Measurements from ENCODE around the gene NBEAL2. TPM values are rescaled to one million over a fixed set of nuclear protein-coding genes. Genes with fewer than 3 reads are reported as not detected.

The NBEAL2 gene
- total RNA-seq, 1 experiment from 2014 or later: 60.5 TPM

DNA sequence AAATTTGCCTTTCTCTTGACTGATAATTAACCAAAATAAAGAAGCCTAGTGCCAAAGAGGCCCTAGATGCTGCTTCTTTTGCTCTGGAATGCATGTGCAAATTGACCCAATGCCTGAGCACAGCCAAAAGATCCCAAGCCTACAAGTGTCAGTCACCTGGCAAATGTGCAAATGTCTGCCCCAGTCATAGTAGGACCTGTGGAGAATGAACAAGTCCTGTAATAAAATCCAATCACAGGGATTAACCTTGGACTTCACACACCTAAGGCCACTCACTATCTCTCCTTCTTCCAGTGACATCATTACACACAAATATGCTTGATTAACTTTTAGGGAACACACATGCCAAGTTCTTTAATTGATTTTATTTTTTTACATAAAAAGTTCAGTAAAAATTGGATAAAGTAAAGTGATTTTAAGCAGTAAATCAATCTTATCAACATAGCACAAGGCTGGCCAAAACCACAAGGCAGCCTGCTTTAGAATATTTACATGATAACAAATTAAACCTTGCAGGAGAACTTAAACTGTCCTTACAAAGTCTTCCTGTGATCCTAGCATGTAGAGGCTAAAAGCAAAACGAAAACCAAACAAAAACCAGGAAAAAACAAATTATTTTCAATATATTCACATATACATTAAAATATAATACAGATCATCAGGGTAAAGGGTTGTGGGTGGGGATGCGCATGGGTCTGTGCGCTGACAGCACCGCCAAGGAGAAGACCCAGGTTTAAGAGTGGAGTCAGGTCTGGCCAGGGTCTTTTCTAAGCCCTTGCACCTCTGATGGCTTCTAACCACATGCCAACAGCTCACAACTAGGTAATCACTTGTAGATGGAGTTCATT lies 36.8 kb downstream of the NBEAL2 start:
- Histone ChIP-seq H3K9me2 (replicated peaks; ENCODE audit: insufficient read depth, low read length) (no peaks in the 10 kb centered on the region), H3K36me3 (ENCODE audit: insufficient read depth, low read length) (peaks cover 14% of the 10 kb centered on the region), H3K9me3 (ENCODE audit: low read length) (no peaks in the 10 kb centered on the region), H3K4me3 (ENCODE audit: low read length) (no peak overlapping the region), H3K4me2 (ENCODE audit: low read depth, low read length, poor library complexity, severe bottlenecking) (peak overlapping the region; percentile 48), H3K4me1 (ENCODE audit: low read length) (peaks cover 46% of the 10 kb centered on the region), H3K9ac (ENCODE audit: low read length) (peak overlapping the region; percentile 45; the same call in 1 of the 2 replicates), H4K20me1 (ENCODE audit: insufficient read depth, low read depth, low read length) (peaks cover 8% of the 10 kb centered on the region; the same call in 1 of the 2 replicates), H3K79me2 (ENCODE audit: low read length) (peaks cover 9% of the 10 kb centered on the region; the same call in 1 of the 2 replicates), H3K27me3 (ENCODE audit: low read length) (no peaks in the 10 kb centered on the region), H2AFZ (ENCODE audit: low read length) (no peak overlapping the region), H3K27ac (ENCODE audit: low read length) (peak overlapping the region; percentile 78)
- DNase-seq: no peak

DNA sequence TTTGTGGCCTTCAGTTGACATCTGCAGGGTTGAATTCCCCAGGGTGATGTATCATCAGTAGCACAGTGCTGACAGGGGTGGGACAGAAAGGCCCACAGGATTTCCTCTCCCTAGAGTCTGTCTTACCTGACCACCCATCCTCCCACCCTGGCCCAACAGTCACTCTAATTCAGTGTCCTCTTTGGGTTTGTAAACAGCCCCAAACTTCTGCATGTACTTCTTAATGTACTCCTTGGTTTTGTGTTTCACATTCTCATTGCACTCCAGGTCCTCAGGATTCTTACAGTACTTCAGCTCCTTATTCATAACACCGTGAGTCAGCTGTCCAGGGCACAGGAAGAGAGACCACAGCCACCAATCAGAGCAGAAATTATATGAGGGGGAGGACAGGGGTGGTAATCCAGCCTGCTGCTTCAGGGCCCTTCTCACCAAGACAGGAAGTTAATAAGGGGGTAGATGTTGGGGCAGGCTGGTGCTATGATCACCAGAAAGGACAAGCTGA lies 37.5 kb downstream of the NBEAL2 start:
- Histone ChIP-seq H3K4me1 (ENCODE audit: low read length) (peaks cover 53% of the 10 kb centered on the region), H3K9me3 (ENCODE audit: low read length) (no peaks in the 10 kb centered on the region), H3K4me2 (ENCODE audit: low read depth, low read length, poor library complexity, severe bottlenecking) (peak overlapping the region; percentile 48), H3K9me2 (replicated peaks; ENCODE audit: insufficient read depth, low read length) (no peaks in the 10 kb centered on the region), H3K36me3 (ENCODE audit: insufficient read depth, low read length) (peaks cover 14% of the 10 kb centered on the region), H3K27me3 (ENCODE audit: low read length) (no peaks in the 10 kb centered on the region), H3K27ac (ENCODE audit: low read length) (peak overlapping the region; percentile 78), H3K4me3 (ENCODE audit: low read length) (no peak overlapping the region), H2AFZ (ENCODE audit: low read length) (no peak overlapping the region), H4K20me1 (ENCODE audit: insufficient read depth, low read depth, low read length) (peaks cover 8% of the 10 kb centered on the region; the same call in 1 of the 2 replicates), H3K79me2 (ENCODE audit: low read length) (peaks cover 12% of the 10 kb centered on the region; the same call in 1 of the 2 replicates), H3K9ac (ENCODE audit: low read length) (peak overlapping the region; percentile 45)
- DNase-seq: peak; percentile 78

DNA sequence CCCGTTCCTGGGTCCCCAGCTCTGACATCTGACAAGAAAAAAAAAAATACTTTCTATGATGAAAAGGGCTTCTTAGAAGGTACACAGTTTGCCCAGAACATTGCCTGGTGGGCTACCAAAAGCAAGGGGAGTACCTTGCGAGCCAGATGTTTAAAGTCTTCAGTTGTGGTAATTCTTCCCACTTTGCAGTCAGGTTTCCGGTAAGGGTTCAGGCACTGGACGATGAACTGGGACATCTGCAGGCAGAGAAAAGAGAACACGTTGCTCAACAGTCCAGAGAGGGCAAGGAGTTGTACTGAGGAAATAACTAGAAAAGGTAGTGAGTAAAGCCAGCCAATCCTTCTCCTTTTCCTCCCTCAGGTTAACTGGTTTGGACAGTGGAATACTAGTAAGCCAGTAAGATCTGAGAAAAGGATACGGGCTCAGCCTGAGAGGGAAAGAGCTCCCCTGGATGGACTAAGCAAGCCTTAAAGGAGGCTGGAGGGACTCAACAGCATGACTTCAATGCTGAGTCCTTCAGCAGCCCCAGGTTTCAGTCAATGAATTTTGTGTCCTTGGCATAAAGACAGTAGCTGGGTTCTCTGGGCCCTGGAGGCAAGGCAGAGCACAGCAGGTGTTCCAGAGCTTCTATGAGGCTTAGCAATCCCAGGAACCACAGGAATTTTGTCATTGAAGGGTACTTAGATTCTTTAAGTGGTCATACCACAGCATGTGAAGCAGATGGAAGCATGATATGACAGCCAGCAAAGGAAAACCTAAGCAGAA lies 38.2 kb downstream of the NBEAL2 start:
- Histone ChIP-seq H3K27me3 (ENCODE audit: low read length) (no peaks in the 10 kb centered on the region), H2AFZ (ENCODE audit: low read length) (no peak overlapping the region), H3K9me2 (replicated peaks; ENCODE audit: insufficient read depth, low read length) (no peaks in the 10 kb centered on the region), H4K20me1 (ENCODE audit: insufficient read depth, low read depth, low read length) (peaks cover 8% of the 10 kb centered on the region; the same call in 1 of the 2 replicates), H3K9me3 (ENCODE audit: low read length) (no peaks in the 10 kb centered on the region), H3K36me3 (ENCODE audit: insufficient read depth, low read length) (peaks cover 14% of the 10 kb centered on the region), H3K27ac (ENCODE audit: low read length) (peak overlapping the region; percentile 78), H3K4me2 (ENCODE audit: low read depth, low read length, poor library complexity, severe bottlenecking) (peak overlapping the region; percentile 48), H3K79me2 (ENCODE audit: low read length) (peaks cover 18% of the 10 kb centered on the region), H3K9ac (ENCODE audit: low read length) (peak overlapping the region; percentile 45), H3K4me1 (ENCODE audit: low read length) (peaks cover 60% of the 10 kb centered on the region), H3K4me3 (ENCODE audit: low read length) (peak overlapping the region; percentile 17; the same call in 1 of the 2 replicates)
- no peak for DNase-seq

- Histone ChIP-seq H3K4me3 (ENCODE audit: low read length) (no peak overlapping the region), H3K79me2 (ENCODE audit: low read length) (peaks cover 23% of the 10 kb centered on the region), H3K9me2 (replicated peaks; ENCODE audit: insufficient read depth, low read length) (no peaks in the 10 kb centered on the region), H4K20me1 (ENCODE audit: insufficient read depth, low read depth, low read length) (peaks cover 8% of the 10 kb centered on the region; the same call in 1 of the 2 replicates), H3K27ac (ENCODE audit: low read length) (peak overlapping the region; percentile 78), H3K36me3 (ENCODE audit: insufficient read depth, low read length) (peaks cover 14% of the 10 kb centered on the region), H2AFZ (ENCODE audit: low read length) (no peak overlapping the region), H3K9ac (ENCODE audit: low read length) (peak overlapping the region; percentile 45; the same call in 1 of the 2 replicates), H3K27me3 (ENCODE audit: low read length) (no peaks in the 10 kb centered on the region), H3K4me2 (ENCODE audit: low read depth, low read length, poor library complexity, severe bottlenecking) (no peak overlapping the region), H3K9me3 (ENCODE audit: low read length) (no peaks in the 10 kb centered on the region), H3K4me1 (ENCODE audit: low read length) (peaks cover 65% of the 10 kb centered on the region)
- no peak for DNase-seq
These were observed 38.8 kb downstream of the NBEAL2 start for GRCh38 chr3:47018269-47018611.

GRCh38 chr3:47019201-47019600 lies 39.7 kb downstream of the NBEAL2 start:
- DNase-seq: no peak
- Histone ChIP-seq H3K4me2 (ENCODE audit: low read depth, low read length, poor library complexity, severe bottlenecking) (no peak overlapping the region), H3K27me3 (ENCODE audit: low read length) (no peaks in the 10 kb centered on the region), H3K9me3 (ENCODE audit: low read length) (no peaks in the 10 kb centered on the region), H3K36me3 (ENCODE audit: insufficient read depth, low read length) (peaks cover 14% of the 10 kb centered on the region), H4K20me1 (ENCODE audit: insufficient read depth, low read depth, low read length) (peaks cover 8% of the 10 kb centered on the region; the same call in 1 of the 2 replicates), H3K4me3 (ENCODE audit: low read length) (no peak overlapping the region), H3K9ac (ENCODE audit: low read length) (no peak overlapping the region), H2AFZ (ENCODE audit: low read length) (no peak overlapping the region), H3K4me1 (ENCODE audit: low read length) (peaks cover 71% of the 10 kb centered on the region), H3K79me2 (ENCODE audit: low read length) (peaks cover 30% of the 10 kb centered on the region), H3K27ac (ENCODE audit: low read length) (peak overlapping the region; percentile 78), H3K9me2 (replicated peaks; ENCODE audit: insufficient read depth, low read length) (no peaks in the 10 kb centered on the region)

DNA sequence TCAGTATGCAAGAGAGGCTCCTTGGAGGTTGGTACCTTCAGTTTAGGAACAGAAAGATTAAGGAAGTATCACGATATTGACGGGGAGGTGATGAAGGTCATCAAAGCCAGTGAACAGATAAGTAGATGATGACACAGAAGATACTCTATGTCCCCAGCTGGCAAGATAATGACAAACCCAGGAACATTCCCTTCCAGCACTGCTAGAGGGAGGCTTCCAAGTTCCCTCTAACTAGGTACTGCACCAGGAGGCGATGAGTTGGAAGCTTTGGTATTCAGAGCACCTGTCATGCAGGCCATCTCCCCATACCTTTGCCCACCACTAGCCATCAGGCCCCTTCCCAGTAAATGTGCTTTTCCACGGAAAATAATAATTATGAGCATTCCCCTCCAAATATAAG lies 40.8 kb downstream of the NBEAL2 start:
- no peak overlapping the region for H3K4me2 ChIP-seq (ENCODE audit: low read depth, low read length, poor library complexity, severe bottlenecking)
- H3K27ac ChIP-seq (ENCODE audit: low read length): no peak overlapping the region; the same call in 1 of the 2 replicates
- peaks cover 73% of the 10 kb centered on the region for H3K4me1 ChIP-seq (ENCODE audit: low read length)
- H3K9ac ChIP-seq (ENCODE audit: low read length): no peak overlapping the region
- H3K27me3 ChIP-seq (ENCODE audit: low read length): no peaks in the 10 kb centered on the region
- peaks cover 41% of the 10 kb centered on the region for H3K79me2 ChIP-seq (ENCODE audit: low read length)
- no peak overlapping the region for H3K4me3 ChIP-seq (ENCODE audit: low read length)
- no peak for DNase-seq
- H2AFZ ChIP-seq (ENCODE audit: low read length): no peak overlapping the region
- H3K9me3 ChIP-seq (ENCODE audit: low read length): no peaks in the 10 kb centered on the region
- H3K9me2 ChIP-seq (replicated peaks; ENCODE audit: insufficient read depth, low read length): no peaks in the 10 kb centered on the region
- peaks cover 14% of the 10 kb centered on the region for H3K36me3 ChIP-seq (ENCODE audit: insufficient read depth, low read length)
- H4K20me1 ChIP-seq (ENCODE audit: insufficient read depth, low read depth, low read length): peaks cover 8% of the 10 kb centered on the region; the same call in 1 of the 2 replicates

- H3K27me3 ChIP-seq (ENCODE audit: low read length): no peaks in the 10 kb centered on the region
- no peaks in the 10 kb centered on the region for H3K9me2 ChIP-seq (replicated peaks; ENCODE audit: insufficient read depth, low read length)
- no peaks in the 10 kb centered on the region for H3K9me3 ChIP-seq (ENCODE audit: low read length)
- H2AFZ ChIP-seq (ENCODE audit: low read length): no peak overlapping the region
- no peak overlapping the region for H3K4me2 ChIP-seq (ENCODE audit: low read depth, low read length, poor library complexity, severe bottlenecking)
- no peak overlapping the region for H3K27ac ChIP-seq (ENCODE audit: low read length)
- no peak overlapping the region for H3K4me3 ChIP-seq (ENCODE audit: low read length)
- H3K36me3 ChIP-seq (ENCODE audit: insufficient read depth, low read length): peaks cover 9% of the 10 kb centered on the region
- H3K4me1 ChIP-seq (ENCODE audit: low read length): peaks cover 56% of the 10 kb centered on the region
- no peak for DNase-seq
- peaks cover 45% of the 10 kb centered on the region for H3K79me2 ChIP-seq (ENCODE audit: low read length)
- no peak overlapping the region for H3K9ac ChIP-seq (ENCODE audit: low read length)
- peaks cover under 1% of the 10 kb centered on the region; the same call in 1 of the 2 replicates for H4K20me1 ChIP-seq (ENCODE audit: insufficient read depth, low read depth, low read length)
These were observed 43.2 kb downstream of the NBEAL2 start for GRCh38 chr3:47022641-47023071.

- H2AFZ ChIP-seq (ENCODE audit: low read length): no peak overlapping the region
- no peaks in the 10 kb centered on the region; the same call in 1 of the 2 replicates for H4K20me1 ChIP-seq (ENCODE audit: insufficient read depth, low read depth, low read length)
- H3K27ac ChIP-seq (ENCODE audit: low read length): no peak overlapping the region
- peaks cover 13% of the 10 kb centered on the region; the same call in 1 of the 2 replicates for H3K36me3 ChIP-seq (ENCODE audit: insufficient read depth, low read length)
- no peak for DNase-seq
- no peaks in the 10 kb centered on the region for H3K27me3 ChIP-seq (ENCODE audit: low read length)
- H3K4me3 ChIP-seq (ENCODE audit: low read length): no peak overlapping the region
- no peak overlapping the region for H3K4me2 ChIP-seq (ENCODE audit: low read depth, low read length, poor library complexity, severe bottlenecking)
- H3K4me1 ChIP-seq (ENCODE audit: low read length): peaks cover 34% of the 10 kb centered on the region
- H3K9me2 ChIP-seq (replicated peaks; ENCODE audit: insufficient read depth, low read length): no peaks in the 10 kb centered on the region
- H3K9ac ChIP-seq (ENCODE audit: low read length): no peak overlapping the region
- H3K9me3 ChIP-seq (ENCODE audit: low read length): no peaks in the 10 kb centered on the region
- peaks cover 64% of the 10 kb centered on the region for H3K79me2 ChIP-seq (ENCODE audit: low read length)
These were observed 45.5 kb downstream of the NBEAL2 start for GRCh38 chr3:47024932-47025331.
